ENCODE measurements around the gene FBXO40.

FBXO40 gene

DNA sequence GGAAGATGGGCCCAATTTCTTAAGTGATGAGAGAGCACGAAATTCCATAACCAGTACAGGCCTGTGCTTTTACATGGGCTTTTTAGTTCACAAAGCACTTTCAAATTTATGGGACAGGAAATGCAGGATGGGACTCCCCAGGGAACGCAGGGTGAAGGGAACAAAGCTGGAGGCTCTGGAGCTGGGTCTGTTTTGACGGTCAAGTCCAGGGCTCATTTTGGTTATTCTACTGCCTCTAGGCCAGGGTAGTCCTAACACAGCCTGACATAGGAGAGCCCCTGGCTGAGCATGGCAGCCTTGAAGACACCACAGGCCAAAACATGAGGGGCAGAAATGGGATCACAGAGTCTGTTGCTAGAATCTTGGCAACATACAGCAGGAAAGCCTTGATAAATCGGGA lies 34.0 kb downstream of the FBXO40 start:
- Histone ChIP-seq H3K4me1 (ENCODE audit: control insufficient read depth in 1 of 2, insufficient read depth in 2 of 2, low read length in 2 of 2) (peaks cover 0 to 2% of the 10 kb centered on the region in 2 experiments), H2BK5ac (ENCODE audit: low read depth, low read length, poor library complexity) (no peak overlapping the region), H2BK120ac (ENCODE audit: insufficient read depth, low read length, poor library complexity) (no peak overlapping the region), H3K23ac (ENCODE audit: low read length) (no peak overlapping the region), H4K12ac (ENCODE audit: low read depth, low read length) (no peak overlapping the region), H4K91ac (ENCODE audit: low read depth, low read length) (no peak overlapping the region), H3K18ac (ENCODE audit: low read length) (no peak overlapping the region), H3K9ac (ENCODE audit: low read length) (no peak overlapping the region), H2BK12ac (ENCODE audit: low read length) (no peak overlapping the region), H3K79me2 (ENCODE audit: control insufficient read depth, insufficient read depth, low read length, poor library complexity) (no peaks in the 10 kb centered on the region), H3K36me3 (ENCODE audit: control insufficient read depth in 1 of 2, insufficient read depth in 2 of 2, low read length in 2 of 2) (no peaks in the 10 kb centered on the region), H3K27ac (ENCODE audit: low read depth, low read length) (no peak overlapping the region), H3K27me3 (ENCODE audit: insufficient read depth, low read length) (no peaks in the 10 kb centered on the region), H3K4ac (ENCODE audit: low read depth, low read length) (no peak overlapping the region), H3K9me3 (ENCODE audit: insufficient read depth, low read depth, low read length) (no peaks in the 10 kb centered on the region), H2AFZ (ENCODE audit: insufficient read depth, low read length, poor library complexity) (no peak overlapping the region), H3K4me3 (ENCODE audit: low read depth, low read length) (no peak overlapping the region), H3K4me2 (ENCODE audit: low read length) (no peak overlapping the region), H3K14ac (ENCODE audit: low read length) (no peak overlapping the region), H3K79me1 (ENCODE audit: low read length) (no peaks in the 10 kb centered on the region), H2AK5ac (ENCODE audit: low read length) (no peak overlapping the region), H4K8ac (ENCODE audit: low read depth, low read length) (no peak overlapping the region)
- no peak for DNase-seq
- WGBS (ENCODE audit: extremely low coverage, insufficient coverage, insufficient read length), result no CpG with 5 or more reads among the region's 4 CpGs

DNA sequence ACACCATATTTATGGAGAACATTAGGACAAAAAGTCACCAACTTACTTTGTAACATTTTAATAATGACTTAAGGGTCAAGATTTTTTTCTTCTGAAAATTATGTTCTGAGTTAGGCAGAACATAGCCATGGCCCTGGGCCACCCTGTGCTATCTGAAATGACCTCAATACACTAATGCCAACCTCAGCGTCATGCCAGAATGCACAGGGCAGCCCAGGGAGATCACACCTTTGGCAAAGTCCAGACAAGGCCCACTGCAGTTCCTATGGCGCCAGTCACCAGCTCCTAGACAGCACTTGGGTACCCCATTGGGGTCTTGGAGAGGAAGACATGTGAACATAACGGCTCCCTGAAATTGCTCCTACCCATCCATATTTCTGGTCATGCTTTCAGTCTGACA lies 34.4 kb downstream of the FBXO40 start:
- no peaks in the 10 kb centered on the region for H3K79me2 ChIP-seq (ENCODE audit: control insufficient read depth, insufficient read depth, low read length, poor library complexity)
- no peak for DNase-seq
- no peak overlapping the region for H3K9ac ChIP-seq (ENCODE audit: low read length)
- H3K4ac ChIP-seq (ENCODE audit: low read depth, low read length), result no peak overlapping the region
- H3K23ac ChIP-seq (ENCODE audit: low read length), result no peak overlapping the region
- no peak overlapping the region for H2BK5ac ChIP-seq (ENCODE audit: low read depth, low read length, poor library complexity)
- no peak overlapping the region for H2BK12ac ChIP-seq (ENCODE audit: low read length)
- WGBS (ENCODE audit: extremely low coverage, insufficient coverage, insufficient read length), result no CpG with 5 or more reads among the region's 3 CpGs
- no peak overlapping the region for H4K8ac ChIP-seq (ENCODE audit: low read depth, low read length)
- no peak overlapping the region for H4K12ac ChIP-seq (ENCODE audit: low read depth, low read length)
- no peak overlapping the region for H3K4me3 ChIP-seq (ENCODE audit: low read depth, low read length)
- no peak overlapping the region for H4K91ac ChIP-seq (ENCODE audit: low read depth, low read length)
- no peaks in the 10 kb centered on the region for H3K9me3 ChIP-seq (ENCODE audit: insufficient read depth, low read depth, low read length)
- H3K79me1 ChIP-seq (ENCODE audit: low read length), result no peaks in the 10 kb centered on the region
- no peaks in the 10 kb centered on the region for H3K36me3 ChIP-seq (ENCODE audit: control insufficient read depth in 1 of 2, insufficient read depth in 2 of 2, low read length in 2 of 2)
- H3K14ac ChIP-seq (ENCODE audit: low read length), result no peak overlapping the region
- H2BK120ac ChIP-seq (ENCODE audit: insufficient read depth, low read length, poor library complexity), result no peak overlapping the region
- H3K4me2 ChIP-seq (ENCODE audit: low read length), result no peak overlapping the region
- H2AK5ac ChIP-seq (ENCODE audit: low read length), result no peak overlapping the region
- H2AFZ ChIP-seq (ENCODE audit: insufficient read depth, low read length, poor library complexity), result no peak overlapping the region
- H3K4me1 ChIP-seq (ENCODE audit: control insufficient read depth in 1 of 2, insufficient read depth in 2 of 2, low read length in 2 of 2), result peaks cover 0 to 2% of the 10 kb centered on the region in 2 experiments
- no peak overlapping the region for H3K27ac ChIP-seq (ENCODE audit: low read depth, low read length)
- no peak overlapping the region for H3K18ac ChIP-seq (ENCODE audit: low read length)
- H3K27me3 ChIP-seq (ENCODE audit: insufficient read depth, low read length), result no peaks in the 10 kb centered on the region

DNA sequence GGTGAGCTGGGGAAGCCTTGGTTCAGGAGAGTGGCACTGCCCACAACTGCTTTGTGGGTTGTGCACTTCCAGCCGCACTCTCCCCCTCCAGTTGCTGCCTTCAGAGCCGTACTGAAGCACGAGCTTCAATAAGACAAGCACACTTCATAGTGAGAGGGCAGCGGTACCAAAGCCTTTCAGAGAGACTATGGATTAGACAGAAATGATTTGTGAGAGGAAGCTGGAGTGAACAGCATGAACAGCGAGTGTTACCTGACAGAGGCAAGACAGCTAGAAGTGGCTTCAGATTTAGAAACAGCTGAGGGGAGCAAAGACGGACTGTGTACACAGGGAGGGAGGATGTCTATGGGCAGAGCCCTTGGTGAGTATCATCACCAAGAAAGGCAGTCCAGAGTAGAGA lies 36.4 kb downstream of the FBXO40 start:
- Histone ChIP-seq H3K27ac (ENCODE audit: low read depth, low read length) (no peak overlapping the region), H3K4me1 (ENCODE audit: control insufficient read depth in 1 of 2, insufficient read depth in 2 of 2, low read length in 2 of 2) (peaks cover 0 to 2% of the 10 kb centered on the region in 2 experiments), H2AK5ac (ENCODE audit: low read length) (no peak overlapping the region), H3K9ac (ENCODE audit: low read length) (no peak overlapping the region), H2BK12ac (ENCODE audit: low read length) (no peak overlapping the region), H3K79me2 (ENCODE audit: control insufficient read depth, insufficient read depth, low read length, poor library complexity) (no peaks in the 10 kb centered on the region), H3K4ac (ENCODE audit: low read depth, low read length) (no peak overlapping the region), H3K79me1 (ENCODE audit: low read length) (no peaks in the 10 kb centered on the region), H4K91ac (ENCODE audit: low read depth, low read length) (no peak overlapping the region), H2BK120ac (ENCODE audit: insufficient read depth, low read length, poor library complexity) (no peak overlapping the region), H3K36me3 (ENCODE audit: control insufficient read depth in 1 of 2, insufficient read depth in 2 of 2, low read length in 2 of 2) (no peaks in the 10 kb centered on the region), H4K8ac (ENCODE audit: low read depth, low read length) (no peak overlapping the region), H3K18ac (ENCODE audit: low read length) (no peak overlapping the region), H3K4me3 (ENCODE audit: low read depth, low read length) (no peak overlapping the region), H3K14ac (ENCODE audit: low read length) (no peak overlapping the region), H3K27me3 (ENCODE audit: insufficient read depth, low read length) (no peaks in the 10 kb centered on the region), H3K23ac (ENCODE audit: low read length) (no peak overlapping the region), H3K9me3 (ENCODE audit: insufficient read depth, low read depth, low read length) (no peaks in the 10 kb centered on the region), H2AFZ (ENCODE audit: insufficient read depth, low read length, poor library complexity) (no peak overlapping the region), H3K4me2 (ENCODE audit: low read length) (no peak overlapping the region), H4K12ac (ENCODE audit: low read depth, low read length) (no peak overlapping the region), H2BK5ac (ENCODE audit: low read depth, low read length, poor library complexity) (no peak overlapping the region)
- DNase-seq, result no peak
- no CpG with 5 or more reads among the region's 6 CpGs for WGBS (ENCODE audit: extremely low coverage, insufficient coverage, insufficient read length)

DNA sequence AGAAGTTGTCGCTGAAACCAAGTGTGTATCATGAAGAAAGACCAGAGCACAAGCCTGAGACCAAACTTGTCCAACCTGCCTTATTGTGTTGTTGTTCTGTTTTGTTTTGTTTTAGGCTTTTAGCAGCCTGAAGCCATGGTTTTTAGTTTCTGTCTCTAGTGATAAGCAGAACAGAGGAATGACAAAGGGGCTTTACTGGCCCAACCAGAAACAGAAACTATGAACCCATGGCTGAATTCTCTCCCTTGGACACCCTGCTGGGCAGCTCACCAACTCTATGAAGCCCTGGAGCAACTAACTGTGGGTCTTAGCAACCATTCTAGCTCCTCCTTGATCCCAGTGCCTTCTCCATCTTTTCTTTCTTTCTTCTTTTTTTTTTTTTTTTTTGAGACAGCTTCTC lies 37.2 kb downstream of the FBXO40 start:
- H2AFZ ChIP-seq (ENCODE audit: insufficient read depth, low read length, poor library complexity), result no peak overlapping the region
- H3K4me1 ChIP-seq (ENCODE audit: control insufficient read depth in 1 of 2, insufficient read depth in 2 of 2, low read length in 2 of 2), result peaks cover 0 to 2% of the 10 kb centered on the region in 2 experiments
- no peak overlapping the region for H2BK120ac ChIP-seq (ENCODE audit: insufficient read depth, low read length, poor library complexity)
- no peaks in the 10 kb centered on the region for H3K79me2 ChIP-seq (ENCODE audit: control insufficient read depth, insufficient read depth, low read length, poor library complexity)
- H2AK5ac ChIP-seq (ENCODE audit: low read length), result no peak overlapping the region
- H3K18ac ChIP-seq (ENCODE audit: low read length), result no peak overlapping the region
- H4K12ac ChIP-seq (ENCODE audit: low read depth, low read length), result no peak overlapping the region
- no peak overlapping the region for H2BK5ac ChIP-seq (ENCODE audit: low read depth, low read length, poor library complexity)
- no peaks in the 10 kb centered on the region for H3K79me1 ChIP-seq (ENCODE audit: low read length)
- H3K27ac ChIP-seq (ENCODE audit: low read depth, low read length), result no peak overlapping the region
- H3K9me3 ChIP-seq (ENCODE audit: insufficient read depth, low read depth, low read length), result no peaks in the 10 kb centered on the region
- DNase-seq, result peak; percentile 6 to 62
- H3K4me2 ChIP-seq (ENCODE audit: low read length), result no peak overlapping the region
- no peak overlapping the region for H2BK12ac ChIP-seq (ENCODE audit: low read length)
- no peak overlapping the region for H3K14ac ChIP-seq (ENCODE audit: low read length)
- H3K23ac ChIP-seq (ENCODE audit: low read length), result no peak overlapping the region
- WGBS (ENCODE audit: extremely low coverage, insufficient coverage, insufficient read length), result no CpG with 5 or more reads among the region's 1 CpG
- H3K36me3 ChIP-seq (ENCODE audit: control insufficient read depth in 1 of 2, insufficient read depth in 2 of 2, low read length in 2 of 2), result no peaks in the 10 kb centered on the region
- no peaks in the 10 kb centered on the region for H3K27me3 ChIP-seq (ENCODE audit: insufficient read depth, low read length)
- H3K9ac ChIP-seq (ENCODE audit: low read length), result no peak overlapping the region
- H3K4me3 ChIP-seq (ENCODE audit: low read depth, low read length), result no peak overlapping the region
- H4K8ac ChIP-seq (ENCODE audit: low read depth, low read length), result no peak overlapping the region
- H3K4ac ChIP-seq (ENCODE audit: low read depth, low read length), result no peak overlapping the region
- H4K91ac ChIP-seq (ENCODE audit: low read depth, low read length), result no peak overlapping the region
